GM19452 (cell line): Measurements from ENCODE around the gene PAX9.

Experiments used
- ATAC-seq: cut with Tn5 transposase; IDR thresholded peaks from one replicate; pipeline ENCODE4 v1.9.1; 2021; ENCODE audit not compliant: unreplicated experiment

PAX9 gene

GRCh38 chr14:36661506-36662257, at the start of gene PAX9:
PAX9 (plus strand) TSS chr14:36661860; CDS start chr14:36662090, 230 bp downstream.
- peak; percentile 74 for ATAC-seq

GRCh38 chr14:36617824-36618223, 43.8 kb upstream of the PAX9 start:
- ATAC-seq, result no peak

DNA sequence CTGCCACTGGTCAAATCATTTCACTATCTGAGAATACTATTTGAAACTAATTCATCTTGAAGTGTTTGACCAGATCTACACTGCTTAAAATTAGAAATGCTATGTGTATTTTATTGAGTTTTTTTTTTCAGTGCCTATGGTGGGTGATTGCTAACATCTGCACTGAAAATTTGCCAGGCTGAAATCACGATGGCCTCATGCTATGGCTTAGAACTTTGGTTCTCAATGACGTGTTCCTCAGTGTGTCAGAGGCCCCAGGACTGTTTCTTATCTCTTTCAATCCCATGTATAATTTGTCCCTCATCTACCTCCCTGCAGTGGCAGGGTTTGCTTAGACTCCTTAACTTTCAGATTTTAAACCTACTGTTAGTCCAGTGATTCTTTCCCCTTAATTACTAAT, 43.0 kb upstream of the PAX9 start:
- no peak for ATAC-seq

- no peak for ATAC-seq
Measured at GRCh38 chr14:36619131-36619530, 42.5 kb upstream of the PAX9 start.

DNA sequence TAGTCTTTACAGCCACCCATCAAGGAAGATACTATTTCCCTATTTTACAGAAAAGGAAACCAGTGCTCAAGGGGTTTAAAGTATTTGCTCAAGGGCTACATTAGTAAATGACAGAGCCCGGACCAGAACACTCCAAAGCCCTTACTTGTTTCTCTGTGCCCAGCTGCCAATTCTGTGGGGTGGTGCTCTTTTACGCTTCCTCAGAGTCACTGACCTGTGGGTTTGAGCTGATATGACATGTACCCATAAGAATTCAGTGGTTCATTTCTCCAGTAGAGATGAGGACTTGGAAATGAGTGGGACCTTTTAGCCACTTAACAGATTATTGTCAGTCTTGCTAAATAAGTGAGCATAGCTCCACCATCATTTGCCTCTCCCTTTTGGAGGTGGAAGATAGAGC, 41.8 kb upstream of the PAX9 start:
- ATAC-seq, result no peak

GRCh38 chr14:36625014-36625413, 36.6 kb upstream of the PAX9 start:
- ATAC-seq, result no peak

DNA sequence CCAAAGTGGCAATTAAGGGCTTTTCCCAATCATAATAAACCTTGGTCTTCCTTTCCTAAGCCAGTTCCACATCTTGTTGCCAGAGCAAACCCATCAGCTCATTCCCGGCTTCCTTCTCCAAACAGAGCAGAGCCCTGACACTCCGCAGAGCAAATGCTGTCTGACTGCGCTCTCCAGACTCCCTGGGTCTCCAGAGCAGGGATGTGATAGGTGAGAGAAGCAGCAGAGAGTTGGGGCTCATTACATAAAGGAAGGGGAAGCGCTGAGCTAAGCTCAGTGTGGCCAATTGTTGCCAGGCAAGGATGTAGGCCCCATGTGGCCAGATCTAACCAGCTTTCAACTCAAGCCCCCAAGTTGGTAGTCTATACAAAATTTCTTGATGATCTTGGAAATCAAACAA, 36.2 kb upstream of the PAX9 start:
- no peak for ATAC-seq

- no peak for ATAC-seq
Measured at GRCh38 chr14:36626151-36626550, 35.5 kb upstream of the PAX9 start.

- no peak for ATAC-seq
Measured at GRCh38 chr14:36627981-36628380, 33.7 kb upstream of the PAX9 start.

- no peak for ATAC-seq
Measured at GRCh38 chr14:36633580-36633979, 28.1 kb upstream of the PAX9 start.

- no peak for ATAC-seq
Measured at GRCh38 chr14:36646664-36647416, 14.8 kb upstream of the PAX9 start.

DNA sequence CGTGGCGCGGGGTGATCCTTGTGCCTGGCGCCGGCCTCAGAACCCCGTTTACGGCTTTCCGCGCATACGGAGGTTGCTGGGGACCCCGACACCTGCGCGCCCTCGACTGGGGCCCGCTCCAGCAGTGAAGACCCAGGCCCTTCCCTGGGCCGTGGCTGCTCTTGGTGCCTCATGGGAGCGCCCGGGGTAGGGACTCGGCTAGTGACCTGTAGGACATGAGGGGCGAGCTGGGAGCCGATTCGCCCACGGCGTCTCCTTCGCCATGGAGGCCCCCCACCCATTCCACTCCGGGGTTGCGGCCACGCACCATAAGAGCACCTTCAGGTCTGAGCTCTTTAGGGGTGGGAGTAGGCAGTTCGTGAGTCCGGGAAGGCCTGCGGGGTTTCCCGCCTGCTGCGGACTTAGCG, 14.2 kb upstream of the PAX9 start:
- ATAC-seq, result no peak

- ATAC-seq, result no peak
Measured at GRCh38 chr14:36647824-36648753, 13.6 kb upstream of the PAX9 start.

- ATAC-seq, result no peak
Measured at GRCh38 chr14:36649872-36650650, 11.6 kb upstream of the PAX9 start.

DNA sequence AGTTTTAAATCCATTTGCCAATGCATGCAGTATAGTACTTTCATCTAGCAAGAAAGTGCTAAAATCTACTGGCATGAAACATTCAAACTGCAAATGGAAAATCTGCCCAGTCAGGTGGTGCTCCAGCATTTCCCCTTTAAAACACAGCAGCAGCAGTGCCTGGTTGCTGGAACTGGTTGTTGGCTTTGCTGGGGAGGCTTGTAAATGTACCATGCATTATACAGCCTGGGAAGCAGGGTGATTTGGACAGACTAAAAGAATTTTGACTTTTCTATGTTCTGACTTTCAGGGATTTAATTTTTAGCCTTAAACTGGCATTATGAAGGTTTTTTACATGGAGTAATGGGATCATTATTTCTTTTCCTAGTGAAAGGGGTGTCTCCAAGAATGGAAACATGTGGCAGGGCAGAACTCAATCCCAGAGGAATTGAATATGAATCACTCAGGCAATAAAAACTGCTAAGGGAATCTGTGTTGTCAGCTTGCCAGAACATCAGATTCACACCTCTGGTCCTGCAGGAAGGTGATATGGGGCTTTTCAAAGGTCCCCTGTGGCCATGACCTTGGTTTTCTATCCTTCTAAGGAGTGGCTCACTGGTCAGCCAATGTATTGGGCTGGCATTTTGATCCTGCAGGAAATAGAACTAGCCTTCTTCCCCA, 9.0 kb upstream of the PAX9 start:
- ATAC-seq, result no peak

- ATAC-seq, result no peak
Measured at GRCh38 chr14:36653413-36653812, 8.2 kb upstream of the PAX9 start.

DNA sequence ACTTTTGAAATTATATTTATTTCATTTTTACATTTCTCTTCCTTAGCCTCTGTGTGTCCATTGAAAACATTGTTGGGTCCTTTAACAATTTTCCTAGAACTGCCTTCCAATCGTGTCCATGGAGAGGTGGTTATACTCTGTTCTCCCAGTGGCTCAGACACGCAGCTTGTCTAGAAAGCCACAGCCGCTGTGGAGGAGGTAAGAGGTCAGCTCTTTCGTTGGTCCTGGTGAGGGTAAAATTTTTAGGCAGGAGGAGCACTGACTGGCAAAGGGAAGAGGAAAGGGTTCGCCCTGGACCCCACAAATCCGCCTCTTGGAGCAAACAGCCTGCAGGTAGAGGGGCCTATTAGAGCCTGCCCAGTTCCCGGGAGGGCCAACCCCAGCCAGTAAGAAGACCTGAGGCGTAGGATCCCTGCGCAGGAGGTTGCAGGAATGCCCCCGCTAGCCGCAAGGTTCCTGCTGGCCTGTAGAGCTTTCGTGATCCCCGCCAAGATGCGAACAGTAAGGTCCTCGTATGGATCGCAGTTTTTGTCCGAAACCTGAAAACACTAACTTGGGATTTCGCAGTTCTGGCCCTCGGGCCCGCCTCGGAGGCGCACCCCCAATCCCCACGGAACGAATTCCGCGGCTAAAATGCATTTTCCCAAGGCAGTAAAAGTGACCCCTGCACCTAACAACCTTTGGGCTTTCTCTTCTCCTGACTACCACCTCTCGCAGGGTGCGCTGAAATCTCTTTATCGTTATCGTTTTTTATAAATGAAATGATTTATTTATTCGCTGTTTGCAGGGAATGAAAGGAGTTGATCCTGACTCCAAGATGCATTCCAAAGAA, 7.5 kb upstream of the PAX9 start:
- no peak for ATAC-seq

- no peak for ATAC-seq
Measured at GRCh38 chr14:36654794-36655381, 6.8 kb upstream of the PAX9 start.

- no peak for ATAC-seq
Measured at GRCh38 chr14:36655571-36655962, 6.1 kb upstream of the PAX9 start.
